ENCODE data around the gene STXBP6. TPM values are rescaled to one million over a fixed set of nuclear protein-coding genes. Genes with fewer than 3 reads are reported as not detected.

STXBP6 gene
- total and polyA plus RNA-seq, 10 of the 15 experiments (the other 5 are each of a cell fraction or from before 2014, with no cell fraction given), result 1.2 to 47.3 (median 1.9) TPM

DNA sequence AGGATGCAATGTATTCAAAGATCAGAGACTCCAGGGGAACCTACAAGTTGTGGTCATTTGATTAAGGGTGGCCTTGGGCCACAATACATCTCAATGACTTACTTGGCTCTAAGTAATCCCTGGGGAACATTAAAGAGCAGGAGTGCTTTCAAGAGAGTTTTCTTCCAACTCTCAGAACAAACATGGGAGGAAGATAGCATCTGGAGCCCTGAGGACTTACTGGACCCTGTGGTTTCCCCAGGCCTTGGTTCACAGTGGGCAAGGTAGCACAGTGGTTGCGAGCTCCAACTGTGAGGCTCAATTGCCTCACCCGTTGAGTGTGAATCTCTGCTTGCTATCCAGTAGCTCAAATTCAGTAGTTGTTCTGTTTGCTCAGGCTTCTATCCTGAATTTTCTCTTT is 32.4 kb downstream of the STXBP6 start:
- Histone ChIP-seq H3K9ac (ENCODE audit: control insufficient read depth, insufficient read depth, low read length) (no peak overlapping the region), H2AFZ (ENCODE audit: control insufficient read depth, low read depth, low read length) (no peak overlapping the region), H3K9me3 (replicated peaks; ENCODE audit: control insufficient read depth, insufficient read depth, low read length) (no peaks in the 10 kb centered on the region), H3K27ac (ENCODE audit: control insufficient read depth, insufficient read depth) (no peak overlapping the region), H3K27me3 (replicated peaks in 1 of 2; ENCODE audit: control insufficient read depth in 2 of 2, insufficient read depth in 2 of 2, low read length in 1 of 2) (no peaks in the 10 kb centered on the region), H4K20me1 (ENCODE audit: control insufficient read depth, insufficient read depth) (no peaks in the 10 kb centered on the region), H3K4me3 (no peak overlapping the region), H3K4me1 (ENCODE audit: control insufficient read depth, insufficient read depth, low read length) (no peaks in the 10 kb centered on the region), H3K36me3 (ENCODE audit: control insufficient read depth in 2 of 2, insufficient read depth in 2 of 2, low read length in 1 of 2) (no peaks in the 10 kb centered on the region), H3K79me2 (ENCODE audit: control insufficient read depth, insufficient read depth, low read length) (no peaks in the 10 kb centered on the region), H3K4me2 (ENCODE audit: control insufficient read depth, insufficient read depth) (no peak overlapping the region)
- no TSS peak for BruUV-seq (replicated peaks)
- TF ChIP-seq CHD2 (IDR thresholded peaks at IDR 0.05; ENCODE audit: borderline replicate concordance, low read depth, low read length) (no peak), CBX3 (IDR thresholded peaks at IDR 0.05; ENCODE audit: borderline replicate concordance, low read depth) (no peak), SMAD1 (IDR thresholded peaks at IDR 0.05; ENCODE audit: low read depth, partially characterized antibody) (no peak), NR2F1 (conservative IDR thresholded peaks at IDR 0.05) (no peak), MTA3 (IDR thresholded peaks at IDR 0.05; ENCODE audit: borderline replicate concordance, low read length) (no peak), CREM (IDR thresholded peaks at IDR 0.05; ENCODE audit: low read depth) (no peak), YY1 (IDR thresholded peaks at IDR 0.05; ENCODE audit: low read depth, low read length) (no peak), MEF2A (IDR thresholded peaks at IDR 0.05; ENCODE audit: insufficient read depth, low read depth, low read length) (no peak), FOXK2 (IDR thresholded peaks at IDR 0.05) (no peak), BHLHE40 (IDR thresholded peaks at IDR 0.05; ENCODE audit: borderline replicate concordance in 1 of 2, low read depth in 2 of 2, low read length in 1 of 2) (no peak)
- TF ChIP-seq, protein P1, sequence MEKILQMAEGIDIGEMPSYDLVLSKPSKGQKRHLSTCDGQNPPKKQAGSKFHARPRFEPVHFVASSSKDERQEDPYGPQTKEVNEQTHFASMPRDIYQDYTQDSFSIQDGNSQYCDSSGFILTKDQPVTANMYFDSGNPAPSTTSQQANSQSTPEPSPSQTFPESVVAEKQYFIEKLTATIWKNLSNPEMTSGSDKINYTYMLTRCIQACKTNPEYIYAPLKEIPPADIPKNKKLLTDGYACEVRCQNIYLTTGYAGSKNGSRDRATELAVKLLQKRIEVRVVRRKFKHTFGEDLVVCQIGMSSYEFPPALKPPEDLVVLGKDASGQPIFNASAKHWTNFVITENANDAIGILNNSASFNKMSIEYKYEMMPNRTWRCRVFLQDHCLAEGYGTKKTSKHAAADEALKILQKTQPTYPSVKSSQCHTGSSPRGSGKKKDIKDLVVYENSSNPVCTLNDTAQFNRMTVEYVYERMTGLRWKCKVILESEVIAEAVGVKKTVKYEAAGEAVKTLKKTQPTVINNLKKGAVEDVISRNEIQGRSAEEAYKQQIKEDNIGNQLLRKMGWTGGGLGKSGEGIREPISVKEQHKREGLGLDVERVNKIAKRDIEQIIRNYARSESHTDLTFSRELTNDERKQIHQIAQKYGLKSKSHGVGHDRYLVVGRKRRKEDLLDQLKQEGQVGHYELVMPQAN (conservative IDR thresholded peaks at IDR 0.05), result no peak
- TF ChIP-seq, protein P2, sequence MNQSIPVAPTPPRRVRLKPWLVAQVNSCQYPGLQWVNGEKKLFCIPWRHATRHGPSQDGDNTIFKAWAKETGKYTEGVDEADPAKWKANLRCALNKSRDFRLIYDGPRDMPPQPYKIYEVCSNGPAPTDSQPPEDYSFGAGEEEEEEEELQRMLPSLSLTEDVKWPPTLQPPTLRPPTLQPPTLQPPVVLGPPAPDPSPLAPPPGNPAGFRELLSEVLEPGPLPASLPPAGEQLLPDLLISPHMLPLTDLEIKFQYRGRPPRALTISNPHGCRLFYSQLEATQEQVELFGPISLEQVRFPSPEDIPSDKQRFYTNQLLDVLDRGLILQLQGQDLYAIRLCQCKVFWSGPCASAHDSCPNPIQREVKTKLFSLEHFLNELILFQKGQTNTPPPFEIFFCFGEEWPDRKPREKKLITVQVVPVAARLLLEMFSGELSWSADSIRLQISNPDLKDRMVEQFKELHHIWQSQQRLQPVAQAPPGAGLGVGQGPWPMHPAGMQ (IDR thresholded peaks at IDR 0.05; ENCODE audit: borderline replicate concordance), result no peak
- TF ChIP-seq, protein P3, sequence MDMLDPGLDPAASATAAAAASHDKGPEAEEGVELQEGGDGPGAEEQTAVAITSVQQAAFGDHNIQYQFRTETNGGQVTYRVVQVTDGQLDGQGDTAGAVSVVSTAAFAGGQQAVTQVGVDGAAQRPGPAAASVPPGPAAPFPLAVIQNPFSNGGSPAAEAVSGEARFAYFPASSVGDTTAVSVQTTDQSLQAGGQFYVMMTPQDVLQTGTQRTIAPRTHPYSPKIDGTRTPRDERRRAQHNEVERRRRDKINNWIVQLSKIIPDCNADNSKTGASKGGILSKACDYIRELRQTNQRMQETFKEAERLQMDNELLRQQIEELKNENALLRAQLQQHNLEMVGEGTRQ (IDR thresholded peaks at IDR 0.05; ENCODE audit: borderline replicate concordance, low read depth, low read length), result no peak
- no peak for ATAC-seq
- no peak for FAIRE-seq
- in situ Hi-C loops (cut with MboI), result no loop called here
- DNase-seq (ENCODE audit: low read depth, low spot score), result no peak
- CTCF ChIA-PET, result interaction anchor here (0.6 to 2.0 kb wide), 2 partner anchors 11 to 175 kb away, joined by 3 to 10 read pairs; no protein-coding TSS in a partner anchor
- 11% methylated on average over 2 of the region's 2 CpGs for WGBS (ENCODE audit: insufficient coverage, insufficient replicate concordance, low lambda C conversion rate, missing lambda C conversion rate)
- RAD21 ChIA-PET (ENCODE audit: unreplicated experiment), result interaction anchor here (0.8 to 1.5 kb wide), 4 partner anchors 12 to 383 kb away, joined by 3 to 4 read pairs (median 3); no protein-coding TSS in a partner anchor
- POLR2A ChIA-PET, result interaction anchor here (1.3 kb wide), 1 partner anchor 10 kb away, joined by 3 read pairs; no protein-coding TSS in a partner anchor
- SMC1A ChIA-PET (ENCODE audit: uncharacterized antibody, unreplicated experiment), result interaction anchor here (1.5 to 17.5 kb wide), 4 partner anchors 11 to 38 kb away, joined by 3 to 172 read pairs (median 53); no protein-coding TSS in a partner anchor
- intact Hi-C loops (cut with micrococcal nuclease; ENCODE audit: unreplicated experiment), result no loop called here
